WTC11 (cell line): ENCODE measurements around the gene PTK6. TPM values are rescaled to one million over a fixed set of nuclear protein-coding genes. Genes with fewer than 3 reads are reported as not detected.

Source experiments
- ATAC-seq: fragments of 200-7000 bp; cut with Tn5 transposase; 2 replicates; pipeline ENCODE4 v1.10.0; 2021; ENCODE audit warnings: mild to moderate bottlenecking, moderate library complexity
- CTCF ChIA-PET: fragments of 300-600 bp; sonication (Branson Sonifier 250); formaldehyde crosslinking; loops from one replicate; lab custom pipeline; 2021; ENCODE audit warnings: antibody characterized with exemption; lab: Charles Lee
- POLR2A ChIA-PET: fragments of 350-600 bp; sonication (Branson Sonifier 250); formaldehyde crosslinking; loops from one replicate; lab custom pipeline; 2021; ENCODE audit warnings: antibody characterized with exemption; lab: Charles Lee
- DNase-seq: peaks from one replicate; pipeline ENCODE4 v3.0.0; 2021; ENCODE audit warnings: low spot score
- H3K27ac Mint-ChIP-seq: 2 replicates; pipeline ENCODE4 v1.8.0; 2021; ENCODE audit warnings: mixed read lengths
- H3K27me3 Mint-ChIP-seq: 2 replicates; pipeline ENCODE4 v1.8.0; 2021; ENCODE audit warnings: low read depth, mild to moderate bottlenecking, moderate library complexity, mixed read lengths
- H3K36me3 Mint-ChIP-seq: 2 replicates; pipeline ENCODE4 v1.8.0; 2021; ENCODE audit warnings: mixed read lengths
- H3K4me1 Mint-ChIP-seq: 2 replicates; pipeline ENCODE4 v1.8.0; 2022; ENCODE audit warnings: mixed read lengths
- H3K4me3 Mint-ChIP-seq: 2 replicates; pipeline ENCODE4 v1.8.0; 2021; ENCODE audit warnings: mild to moderate bottlenecking, moderate library complexity, mixed read lengths
- H3K9me3 Mint-ChIP-seq: 2 replicates; pipeline ENCODE4 v1.8.0; 2021; ENCODE audit warnings: mixed read lengths
- ATF1 ChIP-seq: sonication (generic); formaldehyde crosslinking; IDR thresholded peaks from 2 replicates; pipeline ENCODE4 v1.8.1; 2023; ENCODE audit warnings: mild to moderate bottlenecking, moderate library complexity, missing genetic modification reagents
- CREM ChIP-seq: sonication (generic); formaldehyde crosslinking; IDR thresholded peaks from 2 replicates; pipeline ENCODE4 v1.8.1; 2022; ENCODE audit warnings: mild to moderate bottlenecking, missing genetic modification reagents, moderate library complexity
- ELF4 ChIP-seq: sonication (generic); formaldehyde crosslinking; IDR thresholded peaks from 2 replicates; pipeline ENCODE4 v1.8.1; 2022; ENCODE audit warnings: low read depth, mild to moderate bottlenecking, moderate library complexity, missing genetic modification reagents
- PRRX2 ChIP-seq: fragments of 250-450 bp; sonication (Bioruptor Pico); IDR thresholded peaks from 2 replicates; pipeline ENCODE4 v1.8.0; 2021; ENCODE audit warnings: mild to moderate bottlenecking
- SMAD3 ChIP-seq: sonication (generic); formaldehyde crosslinking; IDR thresholded peaks from 2 replicates; pipeline ENCODE4 v1.8.0; 2022; ENCODE audit warnings: missing genetic modification reagents, mild to moderate bottlenecking, borderline replicate concordance
- SP1 ChIP-seq: sonication (generic); formaldehyde crosslinking; conservative IDR thresholded peaks from 2 replicates; pipeline ENCODE4 v1.8.1; 2022; ENCODE audit warnings: missing genetic modification reagents
- TP53 ChIP-seq: sonication (generic); formaldehyde crosslinking; IDR thresholded peaks from 2 replicates; pipeline ENCODE4 v1.8.1; 2023; ENCODE audit warnings: mild to moderate bottlenecking, missing genetic modification reagents
- ZNF138 ChIP-seq: sonication (generic); formaldehyde crosslinking; conservative IDR thresholded peaks from 2 replicates; pipeline ENCODE4 v1.8.1; 2022; ENCODE audit warnings: mild to moderate bottlenecking, moderate library complexity, missing genetic modification reagents
- ZNF219 ChIP-seq: sonication (generic); formaldehyde crosslinking; IDR thresholded peaks from 2 replicates; pipeline ENCODE4 v1.8.0; 2023; ENCODE audit warnings: missing genetic modification reagents, mild to moderate bottlenecking, borderline replicate concordance
- ZNF416 ChIP-seq: fragments of 250-450 bp; sonication (Bioruptor Pico); IDR thresholded peaks from 2 replicates; pipeline ENCODE4 v1.9.0; 2021; ENCODE audit warnings: mild to moderate bottlenecking, inconsistent platforms
- ZNF425 ChIP-seq: fragments of 250-450 bp; sonication (Bioruptor Pico); conservative IDR thresholded peaks from 2 replicates; pipeline ENCODE4 v1.9.0; 2021; ENCODE audit warnings: mild to moderate bottlenecking
- total RNA-seq: library from RNA; stranded (reverse); gene quantifications from 3 replicates; pipeline ENCODE4 v1.2.3, GENCODE V29; 2021
- TF ChIP-seq, protein P1 (sequence below): fragments of 250-450 bp; sonication (Bioruptor Pico); IDR thresholded peaks from 2 replicates; pipeline ENCODE4 v1.9.0; 2021; ENCODE audit warnings: mild to moderate bottlenecking, borderline replicate concordance
- TF ChIP-seq, protein P2 (sequence below): sonication (generic); formaldehyde crosslinking; IDR thresholded peaks from 2 replicates; pipeline ENCODE4 v1.8.0; 2022; ENCODE audit warnings: mild to moderate bottlenecking, missing genetic modification reagents
- TF ChIP-seq, protein P3 (sequence below): sonication (generic); formaldehyde crosslinking; IDR thresholded peaks from 2 replicates; pipeline ENCODE4 v1.8.0; 2023; ENCODE audit warnings: missing genetic modification reagents, mild to moderate bottlenecking, borderline replicate concordance
- TF ChIP-seq, protein P4 (sequence below): fragments of 250-450 bp; sonication (Bioruptor Pico); IDR thresholded peaks from 2 replicates; pipeline ENCODE4 v2.1.2; 2022; ENCODE audit warnings: mild to moderate bottlenecking, moderate library complexity
- TF ChIP-seq, protein P5 (sequence below): sonication (generic); formaldehyde crosslinking; IDR thresholded peaks from 2 replicates; pipeline ENCODE4 v1.8.1; 2023; ENCODE audit warnings: mild to moderate bottlenecking, missing genetic modification reagents, borderline replicate concordance

Gene PTK6
- total RNA-seq, 1 experiment from 2014 or later: 0.22 TPM

- no peaks in the 10 kb centered on the region; the same call in 1 of the 2 replicates for H3K4me1 Mint-ChIP-seq
- POLR2A ChIA-PET: interaction anchor here (1.4 kb wide), 1 partner anchor 15 kb away, joined by 3 read pairs; the partner anchor contains the start of gene PPDPF
- no peak for TF ChIP-seq ZNF416
- no peak for TF ChIP-seq SMAD3 (CRISPR knock-in tag)
- TF ChIP-seq ELF4 (CRISPR knock-in tag): no peak
- TF ChIP-seq, all 79 proteins: peak for 0
- Mint-ChIP-seq H3K4me3 (no peak overlapping the region), H3K27me3 (peaks cover 28% of the 10 kb centered on the region), H3K9me3 (peaks cover 10% of the 10 kb centered on the region), H3K36me3 (0 out of 2 replicates have a peak, but pooled peaks cover 2% of the 10 kb centered on the region), H3K27ac (no peak overlapping the region)
- CTCF ChIA-PET: interaction anchor here (0.9 to 2.4 kb wide), 2 partner anchors 9 to 15 kb away, joined by 3 to 9 read pairs; partner anchors contain the start of gene PPDPF
- ATAC-seq: no peak
- no peak for DNase-seq
Observed at GRCh38 chr20:63505281-63505680, 31.9 kb downstream of the PTK6 start.

DNA sequence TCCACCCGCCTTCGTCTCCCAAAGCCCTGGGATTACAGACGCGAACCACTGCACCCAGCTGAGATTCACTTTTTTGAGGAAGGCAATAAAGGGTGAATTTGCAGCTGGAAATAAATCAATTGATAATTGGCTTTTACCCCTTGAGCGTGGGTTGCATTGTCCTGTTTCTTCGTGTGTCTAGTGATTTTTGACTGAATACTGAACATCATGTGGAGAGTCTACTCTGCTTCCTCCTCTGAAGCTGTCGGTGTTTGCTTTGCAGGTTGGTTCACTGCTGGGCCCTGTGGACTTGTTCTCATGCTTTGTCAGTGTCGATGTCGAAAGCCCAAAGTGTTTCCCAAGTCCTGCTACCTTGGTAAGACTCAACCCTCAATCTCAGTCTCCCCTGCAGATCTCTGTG, 32.5 kb downstream of the PTK6 start:
- ATAC-seq (no peak), DNase-seq (no peak)
- POLR2A ChIA-PET: interaction anchor here (1.4 kb wide), 1 partner anchor 16 kb away, joined by 3 read pairs; the partner anchor contains the start of gene PPDPF
- peaks cover 34% of the 10 kb centered on the region for H3K27me3 Mint-ChIP-seq
- TF ChIP-seq TP53 (CRISPR knock-in tag) (no peak), ZNF219 (CRISPR knock-in tag) (no peak), ZNF138 (CRISPR knock-in tag) (no peak), ELF4 (CRISPR knock-in tag) (no peak), SP1 (CRISPR knock-in tag) (no peak), CREM (CRISPR knock-in tag) (no peak), ZNF425 (CRISPR knock-in tag) (no peak), ATF1 (CRISPR knock-in tag) (no peak), PRRX2 (CRISPR knock-in tag) (no peak)
- TF ChIP-seq, protein P1, sequence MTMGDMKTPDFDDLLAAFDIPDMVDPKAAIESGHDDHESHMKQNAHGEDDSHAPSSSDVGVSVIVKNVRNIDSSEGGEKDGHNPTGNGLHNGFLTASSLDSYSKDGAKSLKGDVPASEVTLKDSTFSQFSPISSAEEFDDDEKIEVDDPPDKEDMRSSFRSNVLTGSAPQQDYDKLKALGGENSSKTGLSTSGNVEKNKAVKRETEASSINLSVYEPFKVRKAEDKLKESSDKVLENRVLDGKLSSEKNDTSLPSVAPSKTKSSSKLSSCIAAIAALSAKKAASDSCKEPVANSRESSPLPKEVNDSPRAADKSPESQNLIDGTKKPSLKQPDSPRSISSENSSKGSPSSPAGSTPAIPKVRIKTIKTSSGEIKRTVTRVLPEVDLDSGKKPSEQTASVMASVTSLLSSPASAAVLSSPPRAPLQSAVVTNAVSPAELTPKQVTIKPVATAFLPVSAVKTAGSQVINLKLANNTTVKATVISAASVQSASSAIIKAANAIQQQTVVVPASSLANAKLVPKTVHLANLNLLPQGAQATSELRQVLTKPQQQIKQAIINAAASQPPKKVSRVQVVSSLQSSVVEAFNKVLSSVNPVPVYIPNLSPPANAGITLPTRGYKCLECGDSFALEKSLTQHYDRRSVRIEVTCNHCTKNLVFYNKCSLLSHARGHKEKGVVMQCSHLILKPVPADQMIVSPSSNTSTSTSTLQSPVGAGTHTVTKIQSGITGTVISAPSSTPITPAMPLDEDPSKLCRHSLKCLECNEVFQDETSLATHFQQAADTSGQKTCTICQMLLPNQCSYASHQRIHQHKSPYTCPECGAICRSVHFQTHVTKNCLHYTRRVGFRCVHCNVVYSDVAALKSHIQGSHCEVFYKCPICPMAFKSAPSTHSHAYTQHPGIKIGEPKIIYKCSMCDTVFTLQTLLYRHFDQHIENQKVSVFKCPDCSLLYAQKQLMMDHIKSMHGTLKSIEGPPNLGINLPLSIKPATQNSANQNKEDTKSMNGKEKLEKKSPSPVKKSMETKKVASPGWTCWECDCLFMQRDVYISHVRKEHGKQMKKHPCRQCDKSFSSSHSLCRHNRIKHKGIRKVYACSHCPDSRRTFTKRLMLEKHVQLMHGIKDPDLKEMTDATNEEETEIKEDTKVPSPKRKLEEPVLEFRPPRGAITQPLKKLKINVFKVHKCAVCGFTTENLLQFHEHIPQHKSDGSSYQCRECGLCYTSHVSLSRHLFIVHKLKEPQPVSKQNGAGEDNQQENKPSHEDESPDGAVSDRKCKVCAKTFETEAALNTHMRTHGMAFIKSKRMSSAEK (CRISPR knock-in tag): no peak
- TF ChIP-seq, protein P2, sequence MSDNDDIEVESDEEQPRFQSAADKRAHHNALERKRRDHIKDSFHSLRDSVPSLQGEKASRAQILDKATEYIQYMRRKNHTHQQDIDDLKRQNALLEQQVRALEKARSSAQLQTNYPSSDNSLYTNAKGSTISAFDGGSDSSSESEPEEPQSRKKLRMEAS (CRISPR knock-in tag): no peak
- TF ChIP-seq, protein P3, sequence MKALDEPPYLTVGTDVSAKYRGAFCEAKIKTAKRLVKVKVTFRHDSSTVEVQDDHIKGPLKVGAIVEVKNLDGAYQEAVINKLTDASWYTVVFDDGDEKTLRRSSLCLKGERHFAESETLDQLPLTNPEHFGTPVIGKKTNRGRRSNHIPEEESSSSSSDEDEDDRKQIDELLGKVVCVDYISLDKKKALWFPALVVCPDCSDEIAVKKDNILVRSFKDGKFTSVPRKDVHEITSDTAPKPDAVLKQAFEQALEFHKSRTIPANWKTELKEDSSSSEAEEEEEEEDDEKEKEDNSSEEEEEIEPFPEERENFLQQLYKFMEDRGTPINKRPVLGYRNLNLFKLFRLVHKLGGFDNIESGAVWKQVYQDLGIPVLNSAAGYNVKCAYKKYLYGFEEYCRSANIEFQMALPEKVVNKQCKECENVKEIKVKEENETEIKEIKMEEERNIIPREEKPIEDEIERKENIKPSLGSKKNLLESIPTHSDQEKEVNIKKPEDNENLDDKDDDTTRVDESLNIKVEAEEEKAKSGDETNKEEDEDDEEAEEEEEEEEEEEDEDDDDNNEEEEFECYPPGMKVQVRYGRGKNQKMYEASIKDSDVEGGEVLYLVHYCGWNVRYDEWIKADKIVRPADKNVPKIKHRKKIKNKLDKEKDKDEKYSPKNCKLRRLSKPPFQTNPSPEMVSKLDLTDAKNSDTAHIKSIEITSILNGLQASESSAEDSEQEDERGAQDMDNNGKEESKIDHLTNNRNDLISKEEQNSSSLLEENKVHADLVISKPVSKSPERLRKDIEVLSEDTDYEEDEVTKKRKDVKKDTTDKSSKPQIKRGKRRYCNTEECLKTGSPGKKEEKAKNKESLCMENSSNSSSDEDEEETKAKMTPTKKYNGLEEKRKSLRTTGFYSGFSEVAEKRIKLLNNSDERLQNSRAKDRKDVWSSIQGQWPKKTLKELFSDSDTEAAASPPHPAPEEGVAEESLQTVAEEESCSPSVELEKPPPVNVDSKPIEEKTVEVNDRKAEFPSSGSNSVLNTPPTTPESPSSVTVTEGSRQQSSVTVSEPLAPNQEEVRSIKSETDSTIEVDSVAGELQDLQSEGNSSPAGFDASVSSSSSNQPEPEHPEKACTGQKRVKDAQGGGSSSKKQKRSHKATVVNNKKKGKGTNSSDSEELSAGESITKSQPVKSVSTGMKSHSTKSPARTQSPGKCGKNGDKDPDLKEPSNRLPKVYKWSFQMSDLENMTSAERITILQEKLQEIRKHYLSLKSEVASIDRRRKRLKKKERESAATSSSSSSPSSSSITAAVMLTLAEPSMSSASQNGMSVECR (CRISPR knock-in tag): no peak
- TF ChIP-seq, protein P4, sequence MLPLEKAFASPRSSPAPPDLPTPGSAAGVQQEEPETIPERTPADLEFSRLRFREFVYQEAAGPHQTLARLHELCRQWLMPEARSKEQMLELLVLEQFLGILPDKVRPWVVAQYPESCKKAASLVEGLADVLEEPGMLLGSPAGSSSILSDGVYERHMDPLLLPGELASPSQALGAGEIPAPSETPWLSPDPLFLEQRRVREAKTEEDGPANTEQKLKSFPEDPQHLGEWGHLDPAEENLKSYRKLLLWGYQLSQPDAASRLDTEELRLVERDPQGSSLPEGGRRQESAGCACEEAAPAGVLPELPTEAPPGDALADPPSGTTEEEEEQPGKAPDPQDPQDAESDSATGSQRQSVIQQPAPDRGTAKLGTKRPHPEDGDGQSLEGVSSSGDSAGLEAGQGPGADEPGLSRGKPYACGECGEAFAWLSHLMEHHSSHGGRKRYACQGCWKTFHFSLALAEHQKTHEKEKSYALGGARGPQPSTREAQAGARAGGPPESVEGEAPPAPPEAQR (CRISPR knock-in tag): no peak
- TF ChIP-seq, protein P5, sequence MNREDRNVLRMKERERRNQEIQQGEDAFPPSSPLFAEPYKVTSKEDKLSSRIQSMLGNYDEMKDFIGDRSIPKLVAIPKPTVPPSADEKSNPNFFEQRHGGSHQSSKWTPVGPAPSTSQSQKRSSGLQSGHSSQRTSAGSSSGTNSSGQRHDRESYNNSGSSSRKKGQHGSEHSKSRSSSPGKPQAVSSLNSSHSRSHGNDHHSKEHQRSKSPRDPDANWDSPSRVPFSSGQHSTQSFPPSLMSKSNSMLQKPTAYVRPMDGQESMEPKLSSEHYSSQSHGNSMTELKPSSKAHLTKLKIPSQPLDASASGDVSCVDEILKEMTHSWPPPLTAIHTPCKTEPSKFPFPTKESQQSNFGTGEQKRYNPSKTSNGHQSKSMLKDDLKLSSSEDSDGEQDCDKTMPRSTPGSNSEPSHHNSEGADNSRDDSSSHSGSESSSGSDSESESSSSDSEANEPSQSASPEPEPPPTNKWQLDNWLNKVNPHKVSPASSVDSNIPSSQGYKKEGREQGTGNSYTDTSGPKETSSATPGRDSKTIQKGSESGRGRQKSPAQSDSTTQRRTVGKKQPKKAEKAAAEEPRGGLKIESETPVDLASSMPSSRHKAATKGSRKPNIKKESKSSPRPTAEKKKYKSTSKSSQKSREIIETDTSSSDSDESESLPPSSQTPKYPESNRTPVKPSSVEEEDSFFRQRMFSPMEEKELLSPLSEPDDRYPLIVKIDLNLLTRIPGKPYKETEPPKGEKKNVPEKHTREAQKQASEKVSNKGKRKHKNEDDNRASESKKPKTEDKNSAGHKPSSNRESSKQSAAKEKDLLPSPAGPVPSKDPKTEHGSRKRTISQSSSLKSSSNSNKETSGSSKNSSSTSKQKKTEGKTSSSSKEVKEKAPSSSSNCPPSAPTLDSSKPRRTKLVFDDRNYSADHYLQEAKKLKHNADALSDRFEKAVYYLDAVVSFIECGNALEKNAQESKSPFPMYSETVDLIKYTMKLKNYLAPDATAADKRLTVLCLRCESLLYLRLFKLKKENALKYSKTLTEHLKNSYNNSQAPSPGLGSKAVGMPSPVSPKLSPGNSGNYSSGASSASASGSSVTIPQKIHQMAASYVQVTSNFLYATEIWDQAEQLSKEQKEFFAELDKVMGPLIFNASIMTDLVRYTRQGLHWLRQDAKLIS (CRISPR knock-in tag): no peak
- 0 out of 2 replicates have a peak, but pooled peaks cover 2% of the 10 kb centered on the region for H3K36me3 Mint-ChIP-seq
- H3K4me1 Mint-ChIP-seq: no peaks in the 10 kb centered on the region; the same call in 1 of the 2 replicates
- peaks cover 10% of the 10 kb centered on the region for H3K9me3 Mint-ChIP-seq
- no peak overlapping the region for H3K4me3 Mint-ChIP-seq
- H3K27ac Mint-ChIP-seq: no peak overlapping the region
- CTCF ChIA-PET: interaction anchor here (0.9 to 2.4 kb wide), 2 partner anchors 8 to 16 kb away, joined by 3 to 9 read pairs; partner anchors contain the start of gene PPDPF
